Activated naive CD4-positive, alpha-beta T cell treated with anti-CD3 and anti-CD28 coated beads, Interleukin-2, amount 10 ng/mL, durations not matched to agents 7 days and 5 days (primary cell): Measurements from ENCODE around the gene CACNA1D.
"Not testable (repeated sequence)": the region's sequence is repeated elsewhere in the genome, so short reads cannot be mapped to it uniquely, and the experiment has no call there.

Experiments used
- CTCF ChIA-PET: fragments of 350-600 bp; sonication (Branson Sonifier 250); formaldehyde crosslinking; loops from one replicate; lab custom pipeline; 2021; ENCODE audit warnings: antibody characterized with exemption; lab: Charles Lee
- DNase-seq: peaks from one replicate; pipeline ENCODE4 v3.0.0-alpha.2; 2020
- H3K27ac Mint-ChIP-seq: one replicate; pipeline ENCODE4 v1.8.0; 2021; ENCODE audit warnings: mild to moderate bottlenecking, moderate library complexity, mixed read lengths
- H3K27me3 Mint-ChIP-seq: one replicate; pipeline ENCODE4 v1.8.0; 2021; ENCODE audit warnings: mild to moderate bottlenecking, mixed read lengths
- H3K36me3 Mint-ChIP-seq: one replicate; pipeline ENCODE4 v1.8.0; 2021; ENCODE audit warnings: mixed read lengths
- H3K4me1 Mint-ChIP-seq: one replicate; pipeline ENCODE4 v1.8.0; 2021; ENCODE audit warnings: mixed read lengths
- H3K4me3 Mint-ChIP-seq: one replicate; pipeline ENCODE4 v1.8.0; 2021; ENCODE audit warnings: mild to moderate bottlenecking, moderate library complexity, mixed read lengths
- H3K9me3 Mint-ChIP-seq: one replicate; pipeline ENCODE4 v1.8.0; 2021; ENCODE audit warnings: mixed read lengths

CACNA1D gene

DNA sequence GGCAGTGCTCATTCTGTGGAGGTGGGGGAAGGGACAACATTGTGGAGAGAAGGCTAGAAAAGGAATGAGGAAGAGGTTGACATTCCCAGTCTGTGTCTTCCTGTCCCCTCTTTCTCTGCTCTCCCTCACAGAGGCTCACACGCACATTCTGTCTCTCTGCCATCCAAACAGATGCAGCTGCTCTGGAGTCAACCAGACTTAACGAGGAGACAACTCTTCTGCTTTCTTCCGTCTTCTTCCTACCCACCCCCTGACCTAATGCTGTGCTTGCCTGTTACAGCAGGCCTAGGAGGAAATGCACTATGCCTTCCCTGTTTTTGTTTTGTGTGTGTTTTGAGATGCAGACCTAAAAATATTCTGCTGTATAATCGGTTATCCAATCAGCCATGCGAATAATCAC is 121.9 kb downstream of the CACNA1D start:
- no peak for DNase-seq
- H3K27ac Mint-ChIP-seq: no peak overlapping the region
- CTCF ChIA-PET: no interaction called here
- H3K4me3 Mint-ChIP-seq: no peak overlapping the region
- H3K4me1 Mint-ChIP-seq: no peaks in the 10 kb centered on the region
- peaks cover 27% of the 10 kb centered on the region for H3K27me3 Mint-ChIP-seq
- H3K36me3 Mint-ChIP-seq: no peaks in the 10 kb centered on the region
- no peaks in the 10 kb centered on the region for H3K9me3 Mint-ChIP-seq

DNA sequence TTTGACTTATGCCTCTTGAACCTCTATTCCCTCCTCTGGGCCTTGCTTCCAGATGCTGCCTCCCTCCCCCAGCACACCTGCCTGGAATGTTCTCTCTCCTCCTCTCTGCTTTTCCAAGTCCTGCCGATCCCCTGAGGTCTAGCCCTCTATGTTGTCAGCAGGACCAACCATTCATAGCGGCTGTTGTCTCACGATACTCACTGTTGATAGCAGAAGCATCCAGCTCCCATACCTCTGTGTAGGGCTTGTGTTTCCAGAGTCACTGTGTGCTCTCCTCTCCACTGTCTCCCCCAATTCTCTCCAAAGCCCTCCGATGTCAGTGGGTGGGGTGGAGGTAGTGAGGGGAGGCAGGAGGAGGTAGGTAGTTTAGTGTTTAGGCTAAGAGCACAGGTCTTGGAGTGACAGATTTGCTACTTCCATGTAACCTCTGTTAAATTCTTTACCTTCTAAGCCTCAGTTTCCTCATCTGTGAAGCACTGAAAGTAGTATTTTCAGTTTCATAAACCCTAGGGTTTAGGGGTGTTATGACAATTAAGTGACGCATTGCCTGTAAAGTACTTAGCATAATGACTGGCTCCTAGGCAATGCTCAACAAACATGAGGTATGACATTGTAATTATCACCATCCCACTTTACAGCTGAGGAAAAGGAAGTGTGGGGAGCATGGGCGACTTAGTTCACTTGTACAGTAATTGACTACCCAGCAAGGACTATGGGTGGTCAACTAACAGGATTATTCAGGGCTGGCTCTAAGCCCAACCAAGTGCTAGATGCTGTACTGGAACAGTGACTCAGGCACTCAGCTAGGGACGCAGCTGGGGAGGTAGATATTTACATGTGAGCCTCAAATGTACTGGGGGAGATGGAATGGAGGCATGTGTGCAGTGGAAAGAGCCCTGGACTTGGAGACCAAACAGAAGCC is 122.8 kb downstream of the CACNA1D start:
- Mint-ChIP-seq H3K27ac (no peak overlapping the region), H3K4me3 (no peak overlapping the region), H3K27me3 (peaks cover 28% of the 10 kb centered on the region), H3K36me3 (no peaks in the 10 kb centered on the region), H3K4me1 (no peaks in the 10 kb centered on the region), H3K9me3 (no peaks in the 10 kb centered on the region)
- no peak for DNase-seq
- CTCF ChIA-PET: no interaction called here

DNA sequence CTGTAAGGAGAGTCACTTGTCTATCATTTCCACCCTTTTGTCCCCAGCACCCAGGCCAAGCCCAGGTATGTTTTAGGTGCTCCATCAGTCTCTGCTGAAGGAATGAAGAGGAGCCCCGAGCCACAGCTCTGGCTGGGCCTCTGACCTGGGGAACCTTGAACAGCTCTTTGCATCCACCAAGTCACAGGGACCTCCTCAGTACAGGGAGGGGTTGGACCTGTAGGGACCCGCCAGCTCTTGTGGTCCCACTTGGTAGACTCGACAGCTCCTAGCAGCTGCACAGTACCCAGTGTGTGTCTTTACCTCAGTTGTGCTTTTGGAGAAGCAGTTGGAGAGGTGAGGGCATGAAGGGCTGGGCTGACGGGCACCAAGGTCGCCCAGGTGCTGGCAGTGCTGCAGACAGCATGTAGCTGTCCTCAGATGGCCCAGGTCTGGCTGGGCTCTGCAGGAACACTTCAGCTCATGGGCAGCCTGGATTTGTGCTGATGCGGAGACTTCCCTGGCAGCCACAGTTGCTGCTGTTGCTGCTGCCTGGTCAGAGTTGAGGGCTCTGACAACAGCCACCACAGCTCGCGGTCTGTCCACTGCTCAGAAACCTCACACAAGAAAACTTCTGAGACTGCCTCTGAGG is 123.6 kb downstream of the CACNA1D start:
- DNase-seq: no peak
- Mint-ChIP-seq H3K4me3 (no peak overlapping the region), H3K27ac (no peak overlapping the region), H3K9me3 (no peaks in the 10 kb centered on the region), H3K36me3 (no peaks in the 10 kb centered on the region), H3K27me3 (peaks cover 28% of the 10 kb centered on the region), H3K4me1 (no peaks in the 10 kb centered on the region)
- CTCF ChIA-PET: no interaction called here

DNA sequence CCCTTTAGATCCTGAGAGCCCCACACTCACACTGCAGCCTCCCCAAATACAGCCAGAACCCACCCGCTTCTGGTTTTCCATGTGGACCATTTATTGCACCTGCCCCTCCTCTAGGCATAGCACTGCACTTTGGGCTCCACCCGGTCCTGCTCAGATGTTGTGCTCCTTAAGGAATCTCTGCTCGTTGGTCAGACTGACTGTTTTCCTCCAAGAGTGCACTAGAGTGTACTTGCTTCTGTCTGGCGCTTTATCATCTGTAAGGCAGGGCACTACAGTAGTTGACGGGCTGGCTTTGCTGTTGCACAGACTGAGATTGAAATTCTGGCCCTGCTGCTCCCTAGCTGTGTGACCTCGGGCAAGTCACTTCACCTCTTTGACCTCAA is 124.1 kb downstream of the CACNA1D start:
- H3K27ac Mint-ChIP-seq: no peak overlapping the region
- H3K27me3 Mint-ChIP-seq: peaks cover 28% of the 10 kb centered on the region
- no peaks in the 10 kb centered on the region for H3K4me1 Mint-ChIP-seq
- CTCF ChIA-PET: no interaction called here
- H3K9me3 Mint-ChIP-seq: no peaks in the 10 kb centered on the region
- DNase-seq: no peak
- H3K4me3 Mint-ChIP-seq: no peak overlapping the region
- no peaks in the 10 kb centered on the region for H3K36me3 Mint-ChIP-seq

DNA sequence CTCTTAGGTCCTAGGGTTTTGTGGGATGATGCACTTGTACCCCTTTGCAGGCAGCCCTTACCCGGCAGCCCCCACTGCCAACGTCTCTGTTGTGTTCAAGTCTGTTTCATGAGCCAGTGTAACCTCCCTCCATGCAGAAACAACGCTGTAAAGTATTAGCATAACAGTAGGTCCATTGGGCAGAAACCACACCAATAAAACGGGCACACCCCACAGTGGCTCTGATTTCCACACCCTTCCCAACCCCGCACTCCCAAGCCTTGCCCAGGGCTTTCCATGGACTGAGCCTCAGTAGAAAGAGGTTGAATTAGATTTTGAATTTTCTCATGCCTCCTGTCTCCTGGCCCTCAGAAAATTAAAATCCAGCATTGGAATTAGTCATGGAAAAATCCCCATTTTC is 124.5 kb downstream of the CACNA1D start:
- H3K4me3 Mint-ChIP-seq: no peak overlapping the region
- H3K36me3 Mint-ChIP-seq: no peaks in the 10 kb centered on the region
- DNase-seq: no peak
- no peak overlapping the region for H3K27ac Mint-ChIP-seq
- H3K4me1 Mint-ChIP-seq: no peaks in the 10 kb centered on the region
- CTCF ChIA-PET: no interaction called here
- peaks cover 27% of the 10 kb centered on the region for H3K27me3 Mint-ChIP-seq
- no peaks in the 10 kb centered on the region for H3K9me3 Mint-ChIP-seq

DNA sequence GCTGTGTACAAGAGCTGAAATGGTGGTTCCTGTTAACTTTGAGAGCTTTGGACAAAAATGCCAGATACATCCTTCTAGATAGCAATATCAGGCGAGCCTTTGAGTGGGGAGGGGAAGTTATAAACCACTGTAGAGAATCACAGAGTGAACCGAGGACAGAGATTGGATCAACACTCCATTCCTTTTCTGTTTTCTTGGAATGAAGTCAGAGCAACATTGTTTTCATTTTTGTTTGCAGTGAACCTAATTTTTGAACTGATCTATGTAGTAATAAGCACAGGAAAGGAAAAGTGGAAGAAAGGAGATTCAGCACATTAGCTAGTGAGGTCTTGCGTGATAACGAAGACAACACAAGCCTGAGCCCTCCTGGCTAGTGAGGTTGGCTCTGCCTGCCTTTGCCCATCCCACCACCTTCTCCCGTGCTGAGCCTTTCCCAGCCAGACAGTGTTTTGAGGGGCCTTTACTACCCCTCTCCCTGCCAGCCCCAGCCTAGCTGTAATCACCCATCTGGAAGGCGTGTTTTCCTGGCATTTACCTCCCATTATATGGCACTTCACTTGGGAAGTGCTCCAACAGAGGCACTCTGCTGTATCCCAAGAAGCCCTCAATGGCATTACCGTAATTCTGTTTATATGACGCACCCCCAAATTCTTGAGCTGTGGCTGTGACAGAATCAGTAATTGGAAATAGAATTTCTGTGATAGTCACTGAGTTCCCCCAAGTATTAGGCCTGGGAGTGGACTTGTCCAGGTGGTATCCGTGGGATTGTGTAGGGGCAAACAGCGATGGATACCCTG is 129.8 kb downstream of the CACNA1D start:
- no peak for DNase-seq
- peaks cover 29% of the 10 kb centered on the region for H3K27me3 Mint-ChIP-seq
- no peaks in the 10 kb centered on the region for H3K4me1 Mint-ChIP-seq
- H3K4me3 Mint-ChIP-seq: no peak overlapping the region
- no peaks in the 10 kb centered on the region for H3K36me3 Mint-ChIP-seq
- H3K27ac Mint-ChIP-seq: no peak overlapping the region
- CTCF ChIA-PET: no interaction called here
- H3K9me3 Mint-ChIP-seq: no peaks in the 10 kb centered on the region

DNA sequence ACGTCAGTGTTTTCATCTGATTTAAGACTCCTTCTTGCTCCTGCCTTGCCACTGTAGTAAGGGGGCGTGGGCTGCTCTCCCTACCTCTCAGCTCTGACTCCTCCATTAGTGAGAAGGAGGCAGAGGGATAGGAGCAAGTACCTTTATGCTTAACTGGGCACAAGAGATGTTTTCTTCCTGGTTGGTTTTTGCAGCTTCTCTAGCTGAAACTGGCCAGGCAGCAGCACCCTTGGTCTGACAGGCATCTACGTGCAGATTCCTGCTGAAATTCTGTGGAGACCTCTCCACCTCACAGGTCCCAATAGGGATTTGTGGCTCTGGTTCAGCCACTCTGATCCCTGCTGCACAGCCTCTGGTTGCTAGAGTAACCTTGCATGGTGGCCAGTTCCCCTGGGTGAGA is 132.5 kb downstream of the CACNA1D start:
- H3K36me3 Mint-ChIP-seq: no peaks in the 10 kb centered on the region

DNA sequence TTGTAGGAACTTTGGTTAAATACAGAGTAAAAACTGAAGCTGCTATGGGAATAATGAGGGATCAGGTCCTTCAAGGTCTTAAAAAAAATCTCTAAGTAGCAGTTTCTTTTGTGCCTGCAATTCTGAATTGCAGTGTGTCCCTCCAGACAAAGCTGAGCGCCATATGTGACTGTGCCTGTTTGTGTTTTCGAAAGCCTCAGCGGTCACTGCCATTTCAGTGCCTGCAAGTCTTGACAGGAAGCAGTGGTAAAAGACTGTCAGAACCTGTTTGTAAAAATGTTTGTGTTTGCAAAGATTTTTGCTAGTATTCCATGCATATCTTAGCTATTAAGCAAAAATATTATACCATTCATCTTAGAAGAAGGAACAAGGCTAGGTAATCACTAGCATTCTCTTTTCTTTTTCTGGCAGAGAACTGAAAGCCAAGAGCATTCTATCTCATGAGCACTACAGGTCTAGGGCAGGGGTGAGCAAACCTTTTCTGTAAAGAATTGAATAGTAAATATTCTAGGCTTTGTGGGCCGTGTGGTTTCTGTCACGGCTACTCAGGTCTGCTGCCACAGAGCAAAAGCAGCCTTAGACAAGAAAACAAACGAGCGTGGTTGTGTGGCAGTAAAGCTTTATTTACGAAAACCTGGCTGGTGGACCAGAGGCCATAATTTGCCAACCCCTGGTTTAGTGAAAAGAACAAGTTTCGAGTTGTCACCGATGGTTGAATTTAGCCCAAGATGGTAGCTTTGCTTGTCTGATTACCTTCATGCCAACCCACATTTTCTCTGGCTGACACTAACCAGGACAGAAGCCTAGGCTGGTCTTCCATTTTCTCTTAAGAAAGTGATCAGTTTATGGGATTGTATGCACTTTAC is 134.4 kb downstream of the CACNA1D start:
- Mint-ChIP-seq H3K27me3 (peaks cover 21% of the 10 kb centered on the region), H3K4me3 (no peak overlapping the region), H3K9me3 (no peaks in the 10 kb centered on the region), H3K4me1 (no peaks in the 10 kb centered on the region), H3K36me3 (no peaks in the 10 kb centered on the region), H3K27ac (no peak overlapping the region)
- CTCF ChIA-PET: no interaction called here
- DNase-seq: no peak

More for the DNA sequence above, 132.5 kb downstream of the CACNA1D start:
- CTCF ChIA-PET: no interaction called here
- Mint-ChIP-seq H3K9me3 (no peaks in the 10 kb centered on the region), H3K27me3 (peaks cover 21% of the 10 kb centered on the region), H3K27ac (no peak overlapping the region), H3K4me3 (no peak overlapping the region), H3K4me1 (no peaks in the 10 kb centered on the region)
- no peak for DNase-seq

DNA sequence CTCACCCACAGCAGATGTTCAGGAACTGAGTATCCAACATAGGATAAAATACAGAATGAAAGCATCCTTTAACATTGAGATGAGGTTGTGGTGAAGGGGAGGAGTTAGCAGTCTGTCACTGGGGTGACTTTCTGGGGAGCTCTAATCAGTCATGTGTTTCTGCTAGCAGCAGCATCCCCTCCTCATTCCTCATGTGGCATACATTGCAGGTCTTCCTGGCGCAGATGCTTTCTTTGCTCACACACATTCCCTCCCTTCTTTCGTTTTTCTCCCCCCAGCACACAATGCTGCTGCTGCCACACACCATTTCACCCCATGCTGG is 135.0 kb downstream of the CACNA1D start:
- CTCF ChIA-PET: no interaction called here
- H3K27me3 Mint-ChIP-seq: peaks cover 21% of the 10 kb centered on the region
- no peak overlapping the region for H3K27ac Mint-ChIP-seq
- no peaks in the 10 kb centered on the region for H3K36me3 Mint-ChIP-seq
- no peaks in the 10 kb centered on the region for H3K9me3 Mint-ChIP-seq
- no peaks in the 10 kb centered on the region for H3K4me1 Mint-ChIP-seq
- no peak overlapping the region for H3K4me3 Mint-ChIP-seq
- no peak for DNase-seq

DNA sequence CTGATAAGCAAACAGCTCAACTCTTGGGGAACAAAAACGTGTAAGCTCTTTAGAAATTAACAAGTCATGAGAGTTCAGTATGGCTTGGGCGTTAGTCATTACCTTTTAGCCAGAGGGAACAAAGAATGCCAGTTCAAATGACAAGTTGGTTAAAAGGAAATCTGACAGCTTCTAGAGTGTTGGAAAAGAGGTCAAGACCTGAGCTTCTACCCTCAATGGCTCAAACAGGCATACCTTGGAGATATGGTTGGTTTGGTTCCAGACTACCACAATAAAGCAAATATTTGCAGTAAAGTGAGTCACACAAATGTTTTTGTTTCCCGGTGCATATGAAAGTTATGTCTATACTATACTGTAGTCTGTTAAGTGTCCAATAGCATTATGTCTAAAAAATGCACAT is 136.1 kb downstream of the CACNA1D start:
- CTCF ChIA-PET: no interaction called here
- Mint-ChIP-seq H3K27me3 (peaks cover 28% of the 10 kb centered on the region), H3K9me3 (no peaks in the 10 kb centered on the region), H3K27ac (no peak overlapping the region), H3K36me3 (no peaks in the 10 kb centered on the region), H3K4me3 (no peak overlapping the region), H3K4me1 (no peaks in the 10 kb centered on the region)
- no peak for DNase-seq

DNA sequence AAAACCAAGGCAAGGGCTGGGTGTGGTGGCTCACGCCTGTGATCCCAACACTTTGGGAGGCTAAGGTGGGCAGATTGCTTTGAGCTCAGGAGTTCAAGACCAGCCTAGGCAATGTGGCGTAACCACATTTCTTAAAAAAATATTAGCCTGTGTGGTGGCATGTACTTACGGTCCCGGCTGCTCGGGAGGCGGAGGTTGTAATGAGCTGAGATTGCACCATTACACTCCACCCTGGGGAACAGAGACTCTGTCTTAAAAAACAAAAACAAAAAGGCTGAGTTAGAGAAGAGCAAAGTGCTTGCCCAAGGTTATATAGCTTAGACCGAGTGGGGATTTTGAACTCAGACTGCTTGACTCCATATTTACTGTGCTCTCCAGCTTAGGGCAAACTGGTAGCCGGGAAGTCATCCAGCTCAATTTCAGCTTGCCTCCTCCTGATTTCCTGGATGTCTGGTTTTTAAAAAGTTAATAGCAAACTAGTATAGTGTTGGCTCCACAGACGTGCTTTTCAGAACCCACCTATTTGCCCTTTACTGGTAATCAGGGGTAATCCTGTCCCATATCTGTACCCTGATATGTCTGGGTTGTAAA is 138.9 kb downstream of the CACNA1D start:
- CTCF ChIA-PET: no interaction called here

DNA sequence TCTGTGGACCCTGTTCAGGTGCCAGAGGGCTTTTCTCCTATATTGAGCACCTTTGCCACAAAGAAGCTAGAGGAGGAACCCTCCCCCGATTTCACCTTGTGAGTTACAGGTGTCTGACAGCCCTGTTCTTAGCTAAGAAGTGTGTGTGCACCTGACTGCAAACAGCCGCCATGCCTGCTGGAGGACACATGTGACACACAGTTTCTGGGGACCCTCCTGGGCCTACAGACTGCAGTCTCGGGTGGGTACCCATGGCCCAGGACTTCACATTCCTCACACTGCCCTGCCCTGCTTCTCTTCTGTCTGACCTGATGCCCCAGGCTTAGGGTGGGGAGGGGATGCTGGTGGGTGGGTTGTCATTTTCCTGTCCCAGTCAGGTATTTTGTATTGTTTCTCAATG is 140.6 kb downstream of the CACNA1D start:
- Mint-ChIP-seq H3K27me3 (peaks cover 19% of the 10 kb centered on the region), H3K27ac (no peak overlapping the region), H3K36me3 (no peaks in the 10 kb centered on the region), H3K4me1 (no peaks in the 10 kb centered on the region), H3K4me3 (no peak overlapping the region), H3K9me3 (no peaks in the 10 kb centered on the region)
- CTCF ChIA-PET: no interaction called here
- no peak for DNase-seq

More for the DNA sequence above, 138.9 kb downstream of the CACNA1D start:
- no peak overlapping the region for H3K27ac Mint-ChIP-seq
- H3K4me3 Mint-ChIP-seq: no peak overlapping the region
- H3K9me3 Mint-ChIP-seq: no peaks in the 10 kb centered on the region
- H3K4me1 Mint-ChIP-seq: no peaks in the 10 kb centered on the region
- peaks cover 23% of the 10 kb centered on the region for H3K27me3 Mint-ChIP-seq
- no peaks in the 10 kb centered on the region for H3K36me3 Mint-ChIP-seq
- no peak for DNase-seq

DNA sequence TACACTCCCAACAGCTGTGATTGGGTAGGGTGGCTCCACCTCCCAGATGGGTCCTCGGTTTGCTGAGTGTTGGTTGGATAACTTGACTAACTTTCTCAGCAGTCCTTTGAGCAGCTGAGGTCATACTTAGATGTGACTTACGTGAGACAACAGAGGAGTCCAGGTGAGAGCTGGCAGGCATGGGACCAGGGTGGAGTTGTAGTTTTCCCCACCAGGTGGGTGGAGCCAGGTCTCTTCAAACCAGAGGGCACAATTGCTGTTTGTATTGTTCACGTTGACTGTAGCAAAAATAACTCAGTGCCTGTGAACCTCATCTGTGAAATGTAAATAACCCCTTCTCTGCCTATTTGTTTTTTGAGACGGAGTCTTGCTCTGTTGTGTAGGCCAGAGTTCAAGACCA is 144.4 kb downstream of the CACNA1D start:
- H3K36me3 Mint-ChIP-seq, DNase-seq, H3K9me3 Mint-ChIP-seq, H3K4me1 Mint-ChIP-seq, H3K4me3 Mint-ChIP-seq, CTCF ChIA-PET, H3K27ac Mint-ChIP-seq: not testable (repeated sequence)
- H3K27me3 Mint-ChIP-seq: peaks cover 19% of the 10 kb centered on the region

DNA sequence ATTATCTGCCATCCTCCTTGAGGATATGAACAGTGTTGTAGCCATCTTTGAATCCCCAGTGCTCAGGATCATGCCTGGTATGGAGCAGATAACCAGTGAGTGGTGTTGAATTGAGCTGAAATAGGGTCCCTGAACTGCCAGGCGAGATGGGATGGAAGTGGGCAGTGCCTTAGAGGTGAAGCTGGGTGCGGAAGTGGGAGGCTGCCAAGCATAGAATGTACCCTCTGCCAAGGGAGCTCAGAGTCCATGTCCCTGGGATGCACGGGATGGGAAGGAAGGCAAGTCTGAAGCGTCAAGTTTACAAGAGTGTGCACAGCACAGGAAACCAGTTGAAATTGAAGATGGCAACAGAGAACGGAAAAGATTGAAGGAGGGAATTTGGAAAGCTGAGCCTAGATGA is 147.0 kb downstream of the CACNA1D start:
- Mint-ChIP-seq H3K27me3 (peaks cover 9% of the 10 kb centered on the region), H3K36me3 (no peaks in the 10 kb centered on the region), H3K9me3 (no peaks in the 10 kb centered on the region), H3K4me3 (no peak overlapping the region), H3K27ac (no peak overlapping the region), H3K4me1 (no peaks in the 10 kb centered on the region)
- DNase-seq: no peak
- CTCF ChIA-PET: no interaction called here
